SK-N-SH treated with all-trans-retinoic acid at 6 μM for 48 hours (cell line): ENCODE results near the gene KIAA1549.

Experiments used
- GLIS3 ChIP-seq: fragments of 250-450 bp; sonication (Bioruptor Pico); IDR thresholded peaks from 2 replicates; pipeline ENCODE4 v1.5.0; 2020; ENCODE audit warnings: mild to moderate bottlenecking, moderate library complexity
- ZC3H10 ChIP-seq: fragments of 250-450 bp; sonication (Bioruptor Pico); IDR thresholded peaks from 2 replicates; pipeline ENCODE4 v1.5.1; 2021; ENCODE audit warnings: mild to moderate bottlenecking, moderate library complexity

- TF ChIP-seq ZC3H10 (CRISPR knock-in tag) (no peak), GLIS3 (no peak)
Observed at GRCh38 chr7:138898255-138898654, 82.9 kb downstream of the KIAA1549 start.
